ENCODE data around the gene UBLCP1. TPM values are rescaled to one million over a fixed set of nuclear protein-coding genes. Genes with fewer than 3 reads are reported as not detected.

UBLCP1 gene
- total and polyA plus RNA-seq, 3 donors from 2014 or later = 29.6 to 39.1 (median 31.2) TPM

GRCh38 chr5:159317849-159318248 is 54.8 kb downstream of the UBLCP1 start:
- Histone ChIP-seq H3K9me3 (no peaks in the 10 kb centered on the region), H3K27me3 (no peaks in the 10 kb centered on the region), H3K4me3 (no peak overlapping the region), H3K36me3 (ENCODE audit: low read depth, missing control alignments) (no peaks in the 10 kb centered on the region), H3K27ac (no peak overlapping the region), H3K4me1 (no peaks in the 10 kb centered on the region)
- TF ChIP-seq CTCF (IDR thresholded peaks at IDR 0.05) = no peak
- no peak for TF ChIP-seq POLR2A (IDR thresholded peaks at IDR 0.05)
- DNase-seq = no peak
- intact Hi-C loops (cut with DNase I; ENCODE audit: low total_unique reads) = no loop called here
- WGBS, 2 donors = 61 to 66% methylated on average over 2 of the region's 2 CpGs

- DNase-seq = no peak
- Histone ChIP-seq H3K27me3 (no peaks in the 10 kb centered on the region), H3K9me3 (no peaks in the 10 kb centered on the region), H3K36me3 (ENCODE audit: low read depth, missing control alignments) (no peaks in the 10 kb centered on the region), H3K4me3 (no peak overlapping the region), H3K4me1 (no peaks in the 10 kb centered on the region), H3K27ac (no peak overlapping the region)
- no peak for TF ChIP-seq POLR2A (IDR thresholded peaks at IDR 0.05)
- no peak for TF ChIP-seq CTCF (IDR thresholded peaks at IDR 0.05)
- intact Hi-C loops (cut with DNase I; ENCODE audit: low total_unique reads) = no loop called here
- 80 to 89% methylated on average over 4 of the region's 4 CpGs for WGBS, 2 donors
Measured at GRCh38 chr5:159318448-159318847, 55.4 kb downstream of the UBLCP1 start.

GRCh38 chr5:159319363-159319762 is 56.3 kb downstream of the UBLCP1 start:
- no peak for DNase-seq
- H3K36me3 ChIP-seq (ENCODE audit: low read depth, missing control alignments) = no peaks in the 10 kb centered on the region
- TF ChIP-seq POLR2A (IDR thresholded peaks at IDR 0.05) = no peak
- TF ChIP-seq CTCF (IDR thresholded peaks at IDR 0.05) = no peak
- no peaks in the 10 kb centered on the region for H3K9me3 ChIP-seq
- no peak overlapping the region for H3K27ac ChIP-seq
- H3K27me3 ChIP-seq = no peaks in the 10 kb centered on the region
- no peak overlapping the region for H3K4me3 ChIP-seq
- no peaks in the 10 kb centered on the region for H3K4me1 ChIP-seq
- intact Hi-C loops (cut with DNase I; ENCODE audit: low total_unique reads) = no loop called here
- WGBS, 2 donors = 79 to 80% methylated on average over 3 of the region's 3 CpGs

GRCh38 chr5:159319832-159320231 is 56.7 kb downstream of the UBLCP1 start:
- H3K9me3 ChIP-seq = no peaks in the 10 kb centered on the region
- H3K27ac ChIP-seq = no peak overlapping the region
- 57 to 79% methylated on average over 2 of the region's 2 CpGs for WGBS, 2 donors
- no peaks in the 10 kb centered on the region for H3K36me3 ChIP-seq (ENCODE audit: low read depth, missing control alignments)
- DNase-seq = no peak
- H3K4me1 ChIP-seq = no peaks in the 10 kb centered on the region
- intact Hi-C loops (cut with DNase I; ENCODE audit: low total_unique reads) = no loop called here
- no peak overlapping the region for H3K4me3 ChIP-seq
- TF ChIP-seq CTCF (IDR thresholded peaks at IDR 0.05) (no peak), POLR2A (IDR thresholded peaks at IDR 0.05) (no peak)
- H3K27me3 ChIP-seq = no peaks in the 10 kb centered on the region

GRCh38 chr5:159322180-159322579 is 59.1 kb downstream of the UBLCP1 start:
- TF ChIP-seq CTCF (IDR thresholded peaks at IDR 0.05) (no peak), POLR2A (IDR thresholded peaks at IDR 0.05) (no peak)
- Histone ChIP-seq H3K27ac (no peak overlapping the region), H3K36me3 (ENCODE audit: low read depth, missing control alignments) (no peaks in the 10 kb centered on the region), H3K27me3 (no peaks in the 10 kb centered on the region), H3K4me1 (no peaks in the 10 kb centered on the region), H3K9me3 (no peaks in the 10 kb centered on the region), H3K4me3 (no peak overlapping the region)
- DNase-seq = no peak
- intact Hi-C loops (cut with DNase I; ENCODE audit: low total_unique reads) = no loop called here
- WGBS, 2 donors = 94% methylated on average over 6 of the region's 6 CpGs

All from testis (tissue), 3 donors.